Ishikawa (cell line): ENCODE results near the gene CERS5.

Experiments used
- CEBPB ChIP-seq: IDR thresholded peaks from 2 replicates; pipeline ENCODE4 v1.6.1; 2012
- CREB1 ChIP-seq: IDR thresholded peaks from 2 replicates; pipeline ENCODE4 v1.6.1; 2012; ENCODE audit warnings: low read depth
- EGR1 ChIP-seq: IDR thresholded peaks from 2 replicates; pipeline ENCODE4 v1.6.1; 2012
- EP300 ChIP-seq: IDR thresholded peaks from 2 replicates; pipeline ENCODE4 v1.6.1; 2012; ENCODE audit warnings: borderline replicate concordance
- FOXM1 ChIP-seq: IDR thresholded peaks from 2 replicates; pipeline ENCODE4 v1.6.1; 2012; ENCODE audit warnings: low read depth, borderline replicate concordance
- MAX ChIP-seq: IDR thresholded peaks from 2 replicates; pipeline ENCODE4 v1.6.1; 2012
- NFIC ChIP-seq: IDR thresholded peaks from 2 replicates; pipeline ENCODE4 v1.6.1; 2012
- RAD21 ChIP-seq: IDR thresholded peaks from 2 replicates; pipeline ENCODE4 v1.6.1; 2012; ENCODE audit warnings: low read depth
- TAF1 ChIP-seq: IDR thresholded peaks from 2 replicates; pipeline ENCODE4 v1.6.1; 2012; ENCODE audit warnings: low read depth, mild to moderate bottlenecking
- TCF12 ChIP-seq: IDR thresholded peaks from 2 replicates; pipeline ENCODE4 v1.6.1; 2012; ENCODE audit warnings: low read depth
- TEAD4 ChIP-seq: IDR thresholded peaks from 2 replicates; pipeline ENCODE4 v1.6.1; 2012
- USF1 ChIP-seq: IDR thresholded peaks from 2 replicates; pipeline ENCODE4 v1.6.1; 2012
- YY1 ChIP-seq: IDR thresholded peaks from 2 replicates; pipeline ENCODE4 v1.6.1; 2012; ENCODE audit warnings: low read depth
- ZBTB7A ChIP-seq: IDR thresholded peaks from 2 replicates; pipeline ENCODE4 v1.6.1; 2012; ENCODE audit warnings: low read depth
- TF ChIP-seq, protein P1 (sequence below): IDR thresholded peaks from 2 replicates; pipeline ENCODE4 v1.6.1; 2012; ENCODE audit warnings: low read depth, mild to moderate bottlenecking

CERS5 gene

GRCh38 chr12:50188241-50188781 lies 21.1 kb upstream of the CERS5 start:
- TF ChIP-seq RAD21 (no peak), MAX (no peak), USF1 (no peak), TCF12 (no peak), EGR1 (no peak), NFIC (no peak), TAF1 (no peak), CEBPB (no peak), EP300 (no peak), FOXM1 (no peak), ZBTB7A (no peak), TEAD4 (no peak), YY1 (no peak)
- TF ChIP-seq, protein P1, sequence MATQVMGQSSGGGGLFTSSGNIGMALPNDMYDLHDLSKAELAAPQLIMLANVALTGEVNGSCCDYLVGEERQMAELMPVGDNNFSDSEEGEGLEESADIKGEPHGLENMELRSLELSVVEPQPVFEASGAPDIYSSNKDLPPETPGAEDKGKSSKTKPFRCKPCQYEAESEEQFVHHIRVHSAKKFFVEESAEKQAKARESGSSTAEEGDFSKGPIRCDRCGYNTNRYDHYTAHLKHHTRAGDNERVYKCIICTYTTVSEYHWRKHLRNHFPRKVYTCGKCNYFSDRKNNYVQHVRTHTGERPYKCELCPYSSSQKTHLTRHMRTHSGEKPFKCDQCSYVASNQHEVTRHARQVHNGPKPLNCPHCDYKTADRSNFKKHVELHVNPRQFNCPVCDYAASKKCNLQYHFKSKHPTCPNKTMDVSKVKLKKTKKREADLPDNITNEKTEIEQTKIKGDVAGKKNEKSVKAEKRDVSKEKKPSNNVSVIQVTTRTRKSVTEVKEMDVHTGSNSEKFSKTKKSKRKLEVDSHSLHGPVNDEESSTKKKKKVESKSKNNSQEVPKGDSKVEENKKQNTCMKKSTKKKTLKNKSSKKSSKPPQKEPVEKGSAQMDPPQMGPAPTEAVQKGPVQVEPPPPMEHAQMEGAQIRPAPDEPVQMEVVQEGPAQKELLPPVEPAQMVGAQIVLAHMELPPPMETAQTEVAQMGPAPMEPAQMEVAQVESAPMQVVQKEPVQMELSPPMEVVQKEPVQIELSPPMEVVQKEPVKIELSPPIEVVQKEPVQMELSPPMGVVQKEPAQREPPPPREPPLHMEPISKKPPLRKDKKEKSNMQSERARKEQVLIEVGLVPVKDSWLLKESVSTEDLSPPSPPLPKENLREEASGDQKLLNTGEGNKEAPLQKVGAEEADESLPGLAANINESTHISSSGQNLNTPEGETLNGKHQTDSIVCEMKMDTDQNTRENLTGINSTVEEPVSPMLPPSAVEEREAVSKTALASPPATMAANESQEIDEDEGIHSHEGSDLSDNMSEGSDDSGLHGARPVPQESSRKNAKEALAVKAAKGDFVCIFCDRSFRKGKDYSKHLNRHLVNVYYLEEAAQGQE, result no peak

- no peak for TF ChIP-seq CREB1
- no peak for TF ChIP-seq TEAD4
- TF ChIP-seq, protein P1, result no peak
- TF ChIP-seq CEBPB, result no peak
- TF ChIP-seq YY1, result no peak
- TF ChIP-seq TCF12, result no peak
- no peak for TF ChIP-seq NFIC
- TF ChIP-seq RAD21, result no peak
- TF ChIP-seq EGR1, result no peak
- no peak for TF ChIP-seq TAF1
- no peak for TF ChIP-seq USF1
- TF ChIP-seq MAX, result no peak
- no peak for TF ChIP-seq FOXM1
Observed at GRCh38 chr12:50187084-50187900, 20.1 kb upstream of the CERS5 start.

GRCh38 chr12:50186681-50187080 lies 19.5 kb upstream of the CERS5 start:
- TF ChIP-seq TCF12 (no peak), CREB1 (no peak), USF1 (no peak), EP300 (no peak), TAF1 (no peak), FOXM1 (no peak), MAX (no peak), RAD21 (no peak), YY1 (no peak), NFIC (no peak), TEAD4 (no peak), EGR1 (no peak), CEBPB (no peak)
- TF ChIP-seq, protein P1, result no peak
